Left ventricle myocardium inferior (tissue), 1 donor: Measurements from ENCODE around the gene MTERF2. TPM values are rescaled to one million over a fixed set of nuclear protein-coding genes. Genes with fewer than 3 reads are reported as not detected.

Source experiments
- DNase-seq: peaks from one replicate; pipeline ENCODE4 v3.0.0-alpha.2; 2020
- H3K27ac ChIP-seq: fragments of 200-600 bp; replicated peaks from 2 replicates; pipeline ENCODE4 v1.8.0; 2021
- H3K27me3 ChIP-seq: fragments of 200-600 bp; 2 replicates; pipeline ENCODE4 v1.8.0; 2021; ENCODE audit warnings: low read depth
- H3K36me3 ChIP-seq: fragments of 200-600 bp; 2 replicates; pipeline ENCODE4 v1.8.0; 2021
- H3K4me1 ChIP-seq: fragments of 200-600 bp; 2 replicates; pipeline ENCODE4 v1.8.0; 2021
- H3K4me3 ChIP-seq: fragments of 200-600 bp; 2 replicates; pipeline ENCODE4 v1.8.0; 2021; ENCODE audit warnings: mild to moderate bottlenecking, moderate library complexity
- H3K9me3 ChIP-seq: fragments of 200-600 bp; replicated peaks from 2 replicates; pipeline ENCODE4 v1.8.0; 2021
- intact Hi-C: fragments of 100-400 bp; cut with micrococcal nuclease; formaldehyde crosslinking; loops from one replicate; pipeline ENCODE4 v1.11.0; 2022
- total RNA-seq: library from RNA; stranded (reverse); fragmentation: NEBNext Ultra II Directional; extraction: Animal tissue kit (Norgen Biotek cat#: 25700); gene quantifications from one replicate; pipeline ENCODE4 v1.2.1, GENCODE V29; 2021
- TF ChIP-seq, protein P1 (sequence below): fragments of 200-600 bp; IDR thresholded peaks from 2 replicates; pipeline ENCODE4 v1.8.0; 2021; ENCODE audit warnings: antibody characterized with exemption, mild to moderate bottlenecking, borderline replicate concordance
- donor health status: DM: no; HTN: yes; CAD: no; lungs with severe emphysema.

Gene MTERF2
- total RNA-seq, 1 donor from 2014 or later = 35.6 TPM

DNA sequence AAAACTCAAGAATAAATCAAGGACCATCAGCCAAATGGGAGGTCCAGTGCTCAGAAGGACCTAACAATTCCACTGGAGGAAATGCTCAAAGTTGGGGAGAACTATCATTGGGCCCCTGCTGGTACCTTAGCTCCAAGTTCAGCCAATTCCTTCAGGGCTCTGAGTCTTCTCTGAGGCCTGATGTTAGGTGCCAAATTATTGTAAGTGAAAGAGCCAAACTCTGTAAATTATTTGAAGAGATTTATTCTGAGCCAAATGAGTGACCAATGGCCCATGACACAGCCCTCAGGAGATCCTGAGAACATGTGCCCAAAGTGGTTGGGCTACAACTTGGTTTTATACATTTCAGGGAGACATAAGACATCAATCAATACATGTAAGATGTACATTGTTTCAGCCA, 39.5 kb downstream of the MTERF2 start:
- intact Hi-C loops = no loop called here
- TF ChIP-seq, protein P1, sequence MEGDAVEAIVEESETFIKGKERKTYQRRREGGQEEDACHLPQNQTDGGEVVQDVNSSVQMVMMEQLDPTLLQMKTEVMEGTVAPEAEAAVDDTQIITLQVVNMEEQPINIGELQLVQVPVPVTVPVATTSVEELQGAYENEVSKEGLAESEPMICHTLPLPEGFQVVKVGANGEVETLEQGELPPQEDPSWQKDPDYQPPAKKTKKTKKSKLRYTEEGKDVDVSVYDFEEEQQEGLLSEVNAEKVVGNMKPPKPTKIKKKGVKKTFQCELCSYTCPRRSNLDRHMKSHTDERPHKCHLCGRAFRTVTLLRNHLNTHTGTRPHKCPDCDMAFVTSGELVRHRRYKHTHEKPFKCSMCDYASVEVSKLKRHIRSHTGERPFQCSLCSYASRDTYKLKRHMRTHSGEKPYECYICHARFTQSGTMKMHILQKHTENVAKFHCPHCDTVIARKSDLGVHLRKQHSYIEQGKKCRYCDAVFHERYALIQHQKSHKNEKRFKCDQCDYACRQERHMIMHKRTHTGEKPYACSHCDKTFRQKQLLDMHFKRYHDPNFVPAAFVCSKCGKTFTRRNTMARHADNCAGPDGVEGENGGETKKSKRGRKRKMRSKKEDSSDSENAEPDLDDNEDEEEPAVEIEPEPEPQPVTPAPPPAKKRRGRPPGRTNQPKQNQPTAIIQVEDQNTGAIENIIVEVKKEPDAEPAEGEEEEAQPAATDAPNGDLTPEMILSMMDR = no peak

DNA sequence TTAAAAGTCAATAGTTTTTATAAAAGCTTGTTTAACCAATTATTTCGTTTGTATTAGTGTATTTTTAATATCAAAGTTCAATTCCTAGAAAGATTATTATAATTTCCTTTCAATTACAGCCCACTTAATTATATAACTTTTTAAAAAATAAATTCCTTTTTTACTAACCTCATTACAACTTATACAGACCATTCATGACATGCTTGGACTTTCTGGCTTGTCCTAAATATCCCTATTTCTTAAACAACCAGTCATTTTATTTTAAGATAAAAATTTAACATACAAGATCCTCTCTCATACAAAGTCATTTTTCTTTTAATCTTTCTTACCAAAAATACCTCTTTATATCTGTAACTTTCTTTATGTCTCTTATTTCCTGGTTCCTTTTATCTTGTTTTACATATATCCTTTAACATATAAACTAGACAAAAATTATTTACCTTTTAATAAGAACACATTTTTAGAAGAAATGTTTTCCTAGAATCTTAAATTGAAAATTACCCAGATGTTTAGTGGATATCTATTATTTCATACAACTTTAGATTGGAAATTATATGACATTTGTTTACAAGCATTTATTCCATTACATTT, 41.6 kb downstream of the MTERF2 start:
- Histone ChIP-seq H3K27ac (no peak overlapping the region), H3K27me3 (no peaks in the 10 kb centered on the region), H3K36me3 (no peaks in the 10 kb centered on the region), H3K4me3 (no peak overlapping the region), H3K4me1 (peaks cover 10% of the 10 kb centered on the region), H3K9me3 (no peaks in the 10 kb centered on the region)
- intact Hi-C loops = no loop called here
- DNase-seq = no peak
- TF ChIP-seq, protein P1 = no peak

More for the DNA sequence above, 39.5 kb downstream of the MTERF2 start:
- no peaks in the 10 kb centered on the region for H3K36me3 ChIP-seq
- no peak overlapping the region for H3K4me3 ChIP-seq
- DNase-seq = no peak
- H3K4me1 ChIP-seq = no peaks in the 10 kb centered on the region
- no peak overlapping the region for H3K27ac ChIP-seq
- no peaks in the 10 kb centered on the region for H3K9me3 ChIP-seq
- H3K27me3 ChIP-seq = no peaks in the 10 kb centered on the region

DNA sequence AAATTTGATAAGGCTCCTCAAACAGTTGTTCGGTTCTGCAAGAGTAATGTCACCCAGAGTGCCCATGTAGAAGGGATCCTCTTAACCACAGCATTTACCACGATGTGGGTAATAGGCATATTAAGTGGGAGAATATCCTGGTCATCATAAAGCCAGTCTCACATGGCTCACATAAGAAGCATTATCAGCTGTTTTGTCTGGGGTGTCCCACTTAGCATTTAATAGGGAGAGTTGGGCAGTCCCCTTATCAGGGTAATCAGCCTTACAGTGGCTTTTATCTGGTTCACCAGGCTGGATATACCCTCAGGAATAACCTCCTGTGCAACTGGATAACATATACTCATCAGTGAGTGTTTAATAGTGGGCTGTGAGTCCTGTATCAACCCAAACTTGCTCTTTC, 44.2 kb downstream of the MTERF2 start:
- no peak for DNase-seq
- Histone ChIP-seq H3K36me3 (no peaks in the 10 kb centered on the region), H3K4me3 (no peak overlapping the region), H3K9me3 (no peaks in the 10 kb centered on the region), H3K4me1 (peaks cover 10% of the 10 kb centered on the region), H3K27ac (no peak overlapping the region), H3K27me3 (no peaks in the 10 kb centered on the region)
- intact Hi-C loops = no loop called here
- TF ChIP-seq, protein P1 = no peak

DNA sequence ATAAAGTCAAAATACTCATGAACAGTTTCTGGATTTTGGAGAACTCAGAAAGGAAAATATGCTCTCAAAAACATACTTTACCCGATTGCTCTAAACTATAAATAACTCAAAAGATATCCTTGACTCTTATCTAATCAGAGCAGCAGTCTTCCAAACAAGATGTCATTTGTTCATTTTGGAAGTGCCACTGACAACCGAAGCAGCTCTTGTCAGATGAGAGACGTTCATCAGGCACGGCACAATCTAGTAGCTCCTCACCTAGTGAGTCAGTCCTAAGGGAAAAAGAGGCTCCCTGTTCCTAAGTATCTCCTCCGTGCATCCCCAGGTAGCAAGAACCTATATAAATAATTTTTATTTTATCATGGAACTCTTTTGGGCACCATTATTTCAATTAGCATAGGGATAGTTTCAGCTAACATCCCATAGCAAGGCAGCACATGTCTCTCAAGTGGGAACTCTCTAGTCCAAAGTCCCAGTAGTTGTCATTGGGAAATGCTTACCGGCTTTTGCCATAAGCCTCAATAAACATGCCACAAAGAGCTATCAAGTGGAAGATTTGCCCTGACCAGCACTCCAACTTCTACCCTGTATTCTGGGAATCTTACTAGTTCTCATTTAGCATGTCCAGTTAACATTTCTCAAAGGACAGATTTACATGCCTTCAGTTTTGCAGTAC, 45.3 kb downstream of the MTERF2 start:
- Histone ChIP-seq H3K4me1 (peaks cover 10% of the 10 kb centered on the region), H3K27me3 (no peaks in the 10 kb centered on the region), H3K27ac (no peak overlapping the region), H3K4me3 (no peak overlapping the region), H3K36me3 (no peaks in the 10 kb centered on the region), H3K9me3 (no peaks in the 10 kb centered on the region)
- TF ChIP-seq, protein P1 = no peak
- intact Hi-C loops = no loop called here
- DNase-seq = no peak

DNA sequence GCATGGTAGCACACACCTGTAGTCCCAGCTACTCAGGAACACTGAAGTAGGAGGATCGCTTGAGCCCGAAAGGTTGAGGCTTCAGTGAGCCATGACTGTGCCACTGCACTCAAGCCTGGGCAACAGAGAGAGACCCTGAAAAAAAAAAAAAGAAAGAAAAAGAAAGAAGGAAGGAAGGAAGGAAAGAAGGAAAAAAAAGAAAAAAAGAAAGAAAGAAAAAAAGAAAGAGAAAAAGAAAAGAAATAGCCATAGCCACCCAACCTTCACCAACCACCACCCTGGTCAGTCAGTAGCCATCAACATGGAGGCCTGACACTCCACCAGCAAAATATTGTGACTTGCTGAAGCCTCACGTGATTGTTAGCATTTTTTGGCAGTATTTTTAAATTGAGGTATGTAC, 52.7 kb downstream of the MTERF2 start:
- no peaks in the 10 kb centered on the region for H3K4me1 ChIP-seq
- no peaks in the 10 kb centered on the region for H3K36me3 ChIP-seq
- no peak overlapping the region for H3K27ac ChIP-seq
- intact Hi-C loops = no loop called here
- H3K9me3 ChIP-seq = peaks cover 7% of the 10 kb centered on the region
- no peak overlapping the region for H3K4me3 ChIP-seq
- no peak for DNase-seq
- TF ChIP-seq, protein P1 = no peak
- H3K27me3 ChIP-seq = no peaks in the 10 kb centered on the region

Other genes with a start within 250 kb of the MTERF2 start
- gene RIC8B, start 212.5 kb downstream of the MTERF2 start, total RNA-seq = 25.2 TPM
- 35.8 TPM for gene TMEM263, start 31.2 kb downstream of the MTERF2 start, total RNA-seq
- 10.0 TPM for gene CRY1, start 106.4 kb upstream of the MTERF2 start, total RNA-seq